OCI-LY1 (cell line): ENCODE measurements around the gene PRSS57.

Source experiments
- EZH2 ChIP-seq: fragments of 200-600 bp; sonication (generic), shearing (Covaris generic); IDR thresholded peaks from 2 replicates; pipeline ENCODE4 v1.8.0; 2017; ENCODE audit warnings: borderline replicate concordance, mixed run types, mild to moderate bottlenecking, antibody characterized with exemption, low read length, moderate library complexity, mixed read lengths
- TF ChIP-seq, protein P1 (sequence below): fragments of 200-600 bp; sonication (generic), shearing (Covaris generic); IDR thresholded peaks from 2 replicates; pipeline ENCODE4 v1.5.1; 2017; ENCODE audit warnings: mild to moderate bottlenecking, antibody characterized with exemption, low read length, moderate library complexity, mixed read lengths

DNA sequence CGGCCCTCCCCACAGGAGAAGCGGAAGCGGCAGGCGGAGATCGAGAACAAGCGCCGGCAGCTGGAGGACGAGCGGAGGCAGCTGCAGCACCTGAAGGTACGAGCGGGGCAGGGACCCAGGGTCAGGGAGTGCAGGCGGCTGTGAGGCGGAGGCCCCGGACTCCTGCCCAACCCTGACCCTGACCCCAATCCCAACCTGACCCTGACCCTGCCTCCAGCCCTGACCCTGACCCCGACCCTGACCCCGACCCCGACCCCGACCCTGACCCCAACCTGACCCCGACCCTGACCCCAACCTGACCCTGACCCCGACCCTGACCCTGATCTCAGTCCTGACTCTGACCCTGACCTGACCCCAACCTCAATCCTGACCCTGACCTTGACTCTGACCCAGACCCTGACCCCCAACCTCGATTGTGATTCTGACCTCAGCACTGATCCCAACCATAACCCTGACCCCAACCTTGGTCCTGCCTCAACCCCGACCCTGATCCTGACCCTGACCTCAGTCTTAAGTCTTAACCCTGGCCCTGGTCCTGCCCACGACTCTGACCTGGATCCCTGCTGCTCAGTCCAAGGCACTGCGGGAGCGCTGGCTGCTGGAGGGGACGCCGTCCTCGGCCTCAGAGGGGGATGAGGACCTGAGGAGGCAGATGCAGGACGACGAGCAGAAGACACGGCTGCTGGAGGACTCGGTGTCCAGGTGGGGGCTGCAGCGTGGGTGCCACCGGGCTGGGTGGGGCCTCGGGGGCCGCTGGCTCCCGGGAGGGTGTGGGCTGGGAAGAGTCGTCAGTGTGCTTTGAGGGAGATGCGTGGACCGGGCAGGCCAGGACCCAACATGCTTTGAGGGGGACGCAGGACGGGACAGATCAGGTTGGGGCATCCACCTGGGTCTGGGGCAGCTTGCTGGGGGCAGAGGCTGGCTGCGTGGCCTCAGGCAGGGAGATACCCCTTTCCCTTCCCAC lies 32.0 kb upstream of the PRSS57 start:
- TF ChIP-seq, protein P1, sequence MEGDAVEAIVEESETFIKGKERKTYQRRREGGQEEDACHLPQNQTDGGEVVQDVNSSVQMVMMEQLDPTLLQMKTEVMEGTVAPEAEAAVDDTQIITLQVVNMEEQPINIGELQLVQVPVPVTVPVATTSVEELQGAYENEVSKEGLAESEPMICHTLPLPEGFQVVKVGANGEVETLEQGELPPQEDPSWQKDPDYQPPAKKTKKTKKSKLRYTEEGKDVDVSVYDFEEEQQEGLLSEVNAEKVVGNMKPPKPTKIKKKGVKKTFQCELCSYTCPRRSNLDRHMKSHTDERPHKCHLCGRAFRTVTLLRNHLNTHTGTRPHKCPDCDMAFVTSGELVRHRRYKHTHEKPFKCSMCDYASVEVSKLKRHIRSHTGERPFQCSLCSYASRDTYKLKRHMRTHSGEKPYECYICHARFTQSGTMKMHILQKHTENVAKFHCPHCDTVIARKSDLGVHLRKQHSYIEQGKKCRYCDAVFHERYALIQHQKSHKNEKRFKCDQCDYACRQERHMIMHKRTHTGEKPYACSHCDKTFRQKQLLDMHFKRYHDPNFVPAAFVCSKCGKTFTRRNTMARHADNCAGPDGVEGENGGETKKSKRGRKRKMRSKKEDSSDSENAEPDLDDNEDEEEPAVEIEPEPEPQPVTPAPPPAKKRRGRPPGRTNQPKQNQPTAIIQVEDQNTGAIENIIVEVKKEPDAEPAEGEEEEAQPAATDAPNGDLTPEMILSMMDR = no peak
- no peak for TF ChIP-seq EZH2
